Endodermal cell (in vitro differentiated cells): Measurements from ENCODE around the gene TRABD2B. TPM values are rescaled to one million over a fixed set of nuclear protein-coding genes. Genes with fewer than 3 reads are reported as not detected.

Experiments used
- DNase-seq: peaks from one replicate; pipeline ENCODE4 v3.0.0-alpha.2; 2017
- H3K27ac ChIP-seq: 2 replicates; pipeline ENCODE4 v1.5.1; 2013; ENCODE audit warnings: mild to moderate bottlenecking, low read depth, low read length, moderate library complexity
- H3K27me3 ChIP-seq: 2 replicates; pipeline ENCODE4 v1.6.1; 2013; ENCODE audit warnings: mild to moderate bottlenecking, low read length, moderate library complexity; ENCODE audit not compliant: insufficient read depth, control insufficient read depth, poor library complexity, severe bottlenecking
- H3K36me3 ChIP-seq: 2 replicates; pipeline ENCODE4 v1.7.0; 2013; ENCODE audit warnings: mild to moderate bottlenecking, low read length, moderate library complexity; ENCODE audit not compliant: control insufficient read depth, insufficient read depth
- H3K4me1 ChIP-seq: one replicate; pipeline ENCODE4 v1.7.0; 2013; ENCODE audit warnings: low read length; ENCODE audit not compliant: control insufficient read depth, insufficient read depth
- H3K4me3 ChIP-seq: 2 replicates; pipeline ENCODE4 v1.5.1; 2013; ENCODE audit warnings: mild to moderate bottlenecking, low read length, moderate library complexity
- H3K9ac ChIP-seq: 2 replicates; pipeline ENCODE4 v1.6.1; 2013; ENCODE audit warnings: mild to moderate bottlenecking, low read length, moderate library complexity; ENCODE audit not compliant: poor library complexity, severe bottlenecking; ENCODE audit errors: extremely low read depth
- H3K9me3 ChIP-seq: 2 replicates; pipeline ENCODE4 v1.6.1; 2013; ENCODE audit warnings: mild to moderate bottlenecking, low read length, moderate library complexity; ENCODE audit not compliant: control insufficient read depth
- H3K27ac Mint-ChIP-seq: 2 replicates; pipeline ENCODE4 v1.8.0; 2020; ENCODE audit warnings: mixed read lengths
- H3K27me3 Mint-ChIP-seq: 2 replicates; pipeline ENCODE4 v1.8.0; 2021; ENCODE audit warnings: mild to moderate bottlenecking, mixed read lengths; ENCODE audit not compliant: insufficient read depth
- H3K36me3 Mint-ChIP-seq: 2 replicates; pipeline ENCODE4 v1.8.0; 2020; ENCODE audit warnings: low read depth, mixed read lengths
- H3K4me1 Mint-ChIP-seq: 2 replicates; pipeline ENCODE4 v1.8.0; 2020; ENCODE audit warnings: mixed read lengths
- H3K4me3 Mint-ChIP-seq: 2 replicates; pipeline ENCODE4 v1.8.0; 2020; ENCODE audit warnings: mild to moderate bottlenecking, moderate library complexity, mixed read lengths
- H3K9me3 Mint-ChIP-seq: 2 replicates; pipeline ENCODE4 v1.8.0; 2020; ENCODE audit warnings: mild to moderate bottlenecking, mixed read lengths
- CTCF ChIP-seq: fragments of 200-600 bp; sonication (generic); conservative IDR thresholded peaks from 2 replicates; pipeline ENCODE4 v1.5.0; 2021; ENCODE audit warnings: antibody characterized with exemption, mild to moderate bottlenecking
- WGBS, 2 experiments: methylation state at CpG; one replicate each; pipeline versions ENCODE4 v1.1.5 to v1.1.7; 2013; ENCODE audit warnings: missing lambda C conversion rate in 2 of 2, mixed read lengths in 1 of 2; ENCODE audit not compliant: insufficient coverage in 1 of 2, insufficient read length in 1 of 2; 5-methylcytosine and 5-hydroxymethylcytosine counted together
- total RNA-seq, 2 donors: library from RNA; stranded (reverse); fragmentation: NEBNext Ultra II Directional in 1 of 2; extraction: Animal tissue kit (Norgen Biotek cat#: 25700) in 1 of 2; gene quantifications; 2 replicates in 1 of 2; 3 replicates in 1 of 2; pipeline ENCODE4 v1.2.1, GENCODE V29; 2021

Gene TRABD2B
- total RNA-seq, 2 donors from 2014 or later = 24.4 to 28.0 TPM

- no peak overlapping the region for H3K9ac ChIP-seq
- Mint-ChIP-seq H3K4me3 (no peak overlapping the region), H3K9me3 (no peaks in the 10 kb centered on the region), H3K27me3 (no peaks in the 10 kb centered on the region), H3K27ac (no peak overlapping the region), H3K4me1 (peaks cover 13% of the 10 kb centered on the region), H3K36me3 (no peaks in the 10 kb centered on the region)
- TF ChIP-seq CTCF = no peak
- DNase-seq = no peak
- no peak overlapping the region for H3K27ac ChIP-seq
- H3K36me3 ChIP-seq = peaks cover 24% of the 10 kb centered on the region
- 93 to 100% methylated on average over 3 to 8 of the region's 9 CpGs for WGBS, 2 experiments
- H3K9me3 ChIP-seq = no peaks in the 10 kb centered on the region
- H3K4me3 ChIP-seq = no peak overlapping the region
- H3K27me3 ChIP-seq = no peaks in the 10 kb centered on the region
- H3K4me1 ChIP-seq = no peaks in the 10 kb centered on the region
Measured at GRCh38 chr1:47810964-47811682, 186.1 kb downstream of the TRABD2B start.

GRCh38 chr1:47809301-47810084 lies 187.7 kb downstream of the TRABD2B start:
- H3K36me3 Mint-ChIP-seq = no peaks in the 10 kb centered on the region
- H3K27me3 ChIP-seq = no peaks in the 10 kb centered on the region
- no peak for DNase-seq
- no peaks in the 10 kb centered on the region for H3K9me3 ChIP-seq
- H3K27ac Mint-ChIP-seq = no peak overlapping the region
- H3K4me1 ChIP-seq = no peaks in the 10 kb centered on the region
- H3K4me3 Mint-ChIP-seq = no peak overlapping the region
- no peak overlapping the region for H3K27ac ChIP-seq
- 89% methylated on average over 7 to 8 of the region's 8 CpGs for WGBS, 2 experiments
- peaks cover 13% of the 10 kb centered on the region for H3K4me1 Mint-ChIP-seq
- TF ChIP-seq CTCF = no peak
- no peaks in the 10 kb centered on the region for H3K27me3 Mint-ChIP-seq
- no peak overlapping the region for H3K4me3 ChIP-seq
- no peaks in the 10 kb centered on the region for H3K9me3 Mint-ChIP-seq
- no peak overlapping the region for H3K9ac ChIP-seq
- peaks cover 24% of the 10 kb centered on the region for H3K36me3 ChIP-seq

- no peaks in the 10 kb centered on the region for H3K9me3 ChIP-seq
- H3K4me1 ChIP-seq = no peaks in the 10 kb centered on the region
- Mint-ChIP-seq H3K4me1 (peaks cover 13% of the 10 kb centered on the region), H3K36me3 (peaks cover 4% of the 10 kb centered on the region), H3K4me3 (no peak overlapping the region), H3K9me3 (no peaks in the 10 kb centered on the region), H3K27ac (no peak overlapping the region), H3K27me3 (no peaks in the 10 kb centered on the region)
- no peak overlapping the region for H3K4me3 ChIP-seq
- no peak overlapping the region for H3K27ac ChIP-seq
- no peaks in the 10 kb centered on the region for H3K27me3 ChIP-seq
- DNase-seq = no peak
- no peak overlapping the region for H3K9ac ChIP-seq
- no peak for TF ChIP-seq CTCF
- H3K36me3 ChIP-seq = peaks cover 24% of the 10 kb centered on the region
- whole genome bisulfite sequencing, 2 experiments = 95 to 100% methylated on average over 1 to 2 of the region's 2 CpGs
Measured at GRCh38 chr1:47808612-47809011, 188.6 kb downstream of the TRABD2B start.
